ENCODE results near the gene DAPK1.

DNA sequence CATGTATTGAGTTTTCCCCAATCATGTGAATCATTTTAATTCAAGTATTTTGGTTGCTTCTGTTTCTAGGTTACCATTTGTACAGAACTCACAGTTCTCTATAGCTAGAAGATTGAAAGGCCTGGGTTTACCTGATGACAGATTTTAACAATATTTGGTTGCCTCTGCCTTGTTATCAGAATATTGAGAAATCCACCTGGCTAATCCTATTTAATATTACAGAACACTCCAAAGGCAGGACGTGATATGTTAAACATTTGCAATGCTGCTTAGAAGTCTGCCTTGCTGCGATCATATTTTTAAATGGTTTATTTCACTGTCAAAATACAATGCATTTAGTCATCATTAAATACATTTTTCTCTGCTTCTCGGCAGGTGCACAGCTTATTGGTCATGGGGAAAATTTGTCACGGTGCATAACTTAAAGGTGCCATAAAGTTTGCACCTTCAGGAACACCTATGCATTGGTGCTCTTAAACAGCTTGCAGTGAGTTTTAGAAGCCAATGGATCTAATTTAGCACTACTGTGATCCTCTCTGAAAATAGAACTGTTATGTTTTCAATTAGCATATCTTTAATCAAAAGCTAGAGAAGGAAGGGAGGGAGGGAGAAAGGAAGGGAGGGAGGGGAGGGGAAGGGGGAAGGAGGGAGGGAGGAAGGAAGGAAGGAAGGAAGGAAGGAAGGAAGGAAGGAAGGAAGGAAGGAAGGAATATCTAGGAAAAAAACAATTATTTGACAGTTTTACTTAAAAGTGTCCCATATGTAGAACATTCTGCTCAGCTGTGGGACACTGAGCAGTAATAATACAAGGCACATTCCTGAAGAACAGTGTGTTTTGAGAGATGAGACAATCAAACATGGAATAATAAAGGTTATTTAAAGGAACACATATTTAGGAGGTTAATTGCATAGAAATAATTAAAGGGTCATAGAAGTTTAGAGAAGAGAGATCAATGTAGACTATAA, 15.5 kb upstream of the DAPK1 start:
- TF ChIP-seq, protein P1, sequence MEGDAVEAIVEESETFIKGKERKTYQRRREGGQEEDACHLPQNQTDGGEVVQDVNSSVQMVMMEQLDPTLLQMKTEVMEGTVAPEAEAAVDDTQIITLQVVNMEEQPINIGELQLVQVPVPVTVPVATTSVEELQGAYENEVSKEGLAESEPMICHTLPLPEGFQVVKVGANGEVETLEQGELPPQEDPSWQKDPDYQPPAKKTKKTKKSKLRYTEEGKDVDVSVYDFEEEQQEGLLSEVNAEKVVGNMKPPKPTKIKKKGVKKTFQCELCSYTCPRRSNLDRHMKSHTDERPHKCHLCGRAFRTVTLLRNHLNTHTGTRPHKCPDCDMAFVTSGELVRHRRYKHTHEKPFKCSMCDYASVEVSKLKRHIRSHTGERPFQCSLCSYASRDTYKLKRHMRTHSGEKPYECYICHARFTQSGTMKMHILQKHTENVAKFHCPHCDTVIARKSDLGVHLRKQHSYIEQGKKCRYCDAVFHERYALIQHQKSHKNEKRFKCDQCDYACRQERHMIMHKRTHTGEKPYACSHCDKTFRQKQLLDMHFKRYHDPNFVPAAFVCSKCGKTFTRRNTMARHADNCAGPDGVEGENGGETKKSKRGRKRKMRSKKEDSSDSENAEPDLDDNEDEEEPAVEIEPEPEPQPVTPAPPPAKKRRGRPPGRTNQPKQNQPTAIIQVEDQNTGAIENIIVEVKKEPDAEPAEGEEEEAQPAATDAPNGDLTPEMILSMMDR (IDR thresholded peaks at IDR 0.05), result no peak
- TF ChIP-seq POLR2A (IDR thresholded peaks at IDR 0.05), result no peak
